Ectodermal cell (in vitro differentiated cells): ENCODE data around the gene CPNE7.

ENCODE experiments used
- H3K27ac ChIP-seq: 2 replicates; pipeline ENCODE4 v1.7.0; 2013; ENCODE audit warnings: mild to moderate bottlenecking, low read depth, low read length; ENCODE audit not compliant: insufficient read depth, poor library complexity, severe bottlenecking
- H3K27me3 ChIP-seq: 2 replicates; pipeline ENCODE4 v1.7.0; 2013; ENCODE audit warnings: mild to moderate bottlenecking, low read length; ENCODE audit not compliant: insufficient read depth, control insufficient read depth, poor library complexity, severe bottlenecking
- H3K36me3 ChIP-seq: one replicate; pipeline ENCODE4 v1.7.0; 2013; ENCODE audit warnings: low read length; ENCODE audit not compliant: control insufficient read depth, insufficient read depth
- H3K4me1 ChIP-seq: one replicate; pipeline ENCODE4 v1.7.0; 2013; ENCODE audit warnings: low read length; ENCODE audit not compliant: control insufficient read depth, insufficient read depth
- H3K4me3 ChIP-seq: 2 replicates; pipeline ENCODE4 v1.7.0; 2013; ENCODE audit warnings: low read depth, low read length, control low read depth; ENCODE audit not compliant: insufficient read depth
- H3K9me3 ChIP-seq: 2 replicates; pipeline ENCODE4 v1.7.0; 2013; ENCODE audit warnings: mild to moderate bottlenecking, low read length, moderate library complexity; ENCODE audit not compliant: control insufficient read depth
- WGBS, 2 experiments: methylation state at CpG; one replicate each; pipeline ENCODE4 v1.1.7; 2013; ENCODE audit warnings: missing lambda C conversion rate in 2 of 2; 5-methylcytosine and 5-hydroxymethylcytosine counted together

Gene CPNE7

GRCh38 chr16:89595330-89596060, 19.9 kb downstream of the CPNE7 start:
- 94% methylated on average over 47 of the region's 47 CpGs for WGBS, 2 experiments
- Histone ChIP-seq H3K27ac (no peak overlapping the region), H3K27me3 (no peaks in the 10 kb centered on the region), H3K9me3 (no peaks in the 10 kb centered on the region), H3K4me1 (peaks cover 4% of the 10 kb centered on the region), H3K4me3 (no peak overlapping the region), H3K36me3 (no peaks in the 10 kb centered on the region)

GRCh38 chr16:89596061-89596689, 20.6 kb downstream of the CPNE7 start:
- H3K27ac ChIP-seq, result no peak overlapping the region
- H3K4me3 ChIP-seq, result no peak overlapping the region
- no peaks in the 10 kb centered on the region for H3K27me3 ChIP-seq
- WGBS, 2 experiments, result 94 to 95% methylated on average over 25 of the region's 25 CpGs
- no peaks in the 10 kb centered on the region for H3K36me3 ChIP-seq
- peaks cover 4% of the 10 kb centered on the region for H3K4me1 ChIP-seq
- no peaks in the 10 kb centered on the region for H3K9me3 ChIP-seq

- Histone ChIP-seq H3K36me3 (no peaks in the 10 kb centered on the region), H3K27ac (no peak overlapping the region), H3K4me1 (peaks cover 8% of the 10 kb centered on the region), H3K4me3 (no peak overlapping the region), H3K27me3 (no peaks in the 10 kb centered on the region), H3K9me3 (no peaks in the 10 kb centered on the region)
- 93% methylated on average over 19 of the region's 19 CpGs for WGBS, 2 experiments
Measured at GRCh38 chr16:89596957-89597649, 21.5 kb downstream of the CPNE7 start.

GRCh38 chr16:89598199-89598598, 22.6 kb downstream of the CPNE7 start:
- WGBS, 2 experiments, result 86 to 95% methylated on average over 5 of the region's 14 CpGs
- Histone ChIP-seq H3K4me3 (no peak overlapping the region), H3K36me3 (no peaks in the 10 kb centered on the region), H3K4me1 (peaks cover 19% of the 10 kb centered on the region), H3K27me3 (no peaks in the 10 kb centered on the region), H3K9me3 (no peaks in the 10 kb centered on the region), H3K27ac (no peak overlapping the region)

- Histone ChIP-seq H3K4me1 (peaks cover 20% of the 10 kb centered on the region), H3K27ac (no peak overlapping the region), H3K4me3 (no peak overlapping the region), H3K9me3 (no peaks in the 10 kb centered on the region), H3K36me3 (no peaks in the 10 kb centered on the region), H3K27me3 (no peaks in the 10 kb centered on the region)
- 27 to 39% methylated on average over 8 of the region's 8 CpGs for WGBS, 2 experiments
Measured at GRCh38 chr16:89599451-89599858, 23.9 kb downstream of the CPNE7 start.

- no peaks in the 10 kb centered on the region for H3K27me3 ChIP-seq
- H3K4me1 ChIP-seq, result peaks cover 20% of the 10 kb centered on the region
- H3K36me3 ChIP-seq, result no peaks in the 10 kb centered on the region
- H3K27ac ChIP-seq, result no peak overlapping the region
- no peaks in the 10 kb centered on the region for H3K9me3 ChIP-seq
- no peak overlapping the region for H3K4me3 ChIP-seq
- WGBS, 2 experiments, result 88 to 90% methylated on average over 10 of the region's 10 CpGs
Measured at GRCh38 chr16:89599902-89600301, 24.3 kb downstream of the CPNE7 start.

GRCh38 chr16:89600427-89600826, 24.9 kb downstream of the CPNE7 start:
- 94 to 95% methylated on average over 12 of the region's 12 CpGs for WGBS, 2 experiments
- no peaks in the 10 kb centered on the region for H3K36me3 ChIP-seq
- H3K27me3 ChIP-seq, result no peaks in the 10 kb centered on the region
- no peak overlapping the region for H3K4me3 ChIP-seq
- H3K27ac ChIP-seq, result no peak overlapping the region
- H3K4me1 ChIP-seq, result peaks cover 20% of the 10 kb centered on the region
- H3K9me3 ChIP-seq, result no peaks in the 10 kb centered on the region

- Histone ChIP-seq H3K27ac (no peak overlapping the region), H3K4me3 (no peak overlapping the region), H3K4me1 (peaks cover 20% of the 10 kb centered on the region), H3K36me3 (no peaks in the 10 kb centered on the region), H3K9me3 (no peaks in the 10 kb centered on the region), H3K27me3 (no peaks in the 10 kb centered on the region)
- WGBS, 2 experiments, result 93 to 94% methylated on average over 8 of the region's 8 CpGs
Measured at GRCh38 chr16:89600956-89601355, 25.4 kb downstream of the CPNE7 start.

GRCh38 chr16:89601906-89602272, 26.3 kb downstream of the CPNE7 start:
- peaks cover 20% of the 10 kb centered on the region for H3K4me1 ChIP-seq
- no peak overlapping the region for H3K27ac ChIP-seq
- H3K9me3 ChIP-seq, result no peaks in the 10 kb centered on the region

GRCh38 chr16:89602273-89602951, 26.9 kb downstream of the CPNE7 start:
- H3K9me3 ChIP-seq, result no peaks in the 10 kb centered on the region
- WGBS, 2 experiments, result 12 to 16% methylated on average over 22 of the region's 22 CpGs
- H3K36me3 ChIP-seq, result no peaks in the 10 kb centered on the region
- peaks cover 20% of the 10 kb centered on the region for H3K4me1 ChIP-seq
- no peaks in the 10 kb centered on the region for H3K27me3 ChIP-seq
- H3K27ac ChIP-seq, result no peak overlapping the region
- peak overlapping the region; percentile 6 for H3K4me3 ChIP-seq

More at GRCh38 chr16:89601906-89602272, 26.3 kb downstream of the CPNE7 start:
- WGBS, 2 experiments, result 63 to 66% methylated on average over 22 of the region's 22 CpGs
- Histone ChIP-seq H3K4me3 (no peak overlapping the region), H3K27me3 (no peaks in the 10 kb centered on the region), H3K36me3 (no peaks in the 10 kb centered on the region)
